ENCODE data around the gene NCAPD2.
"Not testable (repeated sequence)": the region's sequence is repeated elsewhere in the genome, so short reads cannot be mapped to it uniquely, and the experiment has no call there.

Gene NCAPD2

DNA sequence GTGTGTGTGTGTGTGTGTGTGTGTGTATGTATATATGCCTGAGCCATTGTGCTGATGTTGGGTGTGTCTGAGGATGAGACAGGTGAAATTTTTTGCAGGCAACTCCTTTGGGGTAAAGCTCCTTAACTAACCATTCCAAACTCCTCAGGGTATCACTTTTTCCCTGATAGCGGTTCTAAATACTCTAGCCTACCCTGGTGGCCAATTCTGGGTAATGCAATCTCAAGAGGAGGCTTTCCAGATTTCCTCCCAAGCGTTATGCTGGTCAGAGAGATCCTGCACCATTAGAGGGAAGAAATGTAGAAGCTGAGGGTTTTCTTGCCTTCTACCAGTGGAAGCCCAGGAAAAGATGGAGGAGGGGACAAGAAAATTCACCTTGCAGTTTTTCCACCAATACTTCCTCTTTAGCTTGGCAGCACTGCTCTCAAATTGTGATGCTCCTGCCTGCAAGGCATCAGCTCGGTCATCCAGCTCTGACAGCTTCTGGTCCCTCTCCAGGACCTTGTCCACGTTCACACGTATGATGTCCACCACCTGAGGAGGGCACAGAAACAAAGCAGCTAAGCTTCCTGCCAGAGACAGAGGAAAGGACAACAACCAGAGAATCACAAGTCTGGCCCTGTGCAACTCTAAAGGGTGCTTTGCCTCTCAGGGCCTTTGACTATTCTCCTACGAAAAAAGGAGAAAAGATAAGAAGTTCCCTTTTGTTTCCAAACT, 28.3 kb upstream of the NCAPD2 start:
- DNase-seq = peak; percentile 65

DNA sequence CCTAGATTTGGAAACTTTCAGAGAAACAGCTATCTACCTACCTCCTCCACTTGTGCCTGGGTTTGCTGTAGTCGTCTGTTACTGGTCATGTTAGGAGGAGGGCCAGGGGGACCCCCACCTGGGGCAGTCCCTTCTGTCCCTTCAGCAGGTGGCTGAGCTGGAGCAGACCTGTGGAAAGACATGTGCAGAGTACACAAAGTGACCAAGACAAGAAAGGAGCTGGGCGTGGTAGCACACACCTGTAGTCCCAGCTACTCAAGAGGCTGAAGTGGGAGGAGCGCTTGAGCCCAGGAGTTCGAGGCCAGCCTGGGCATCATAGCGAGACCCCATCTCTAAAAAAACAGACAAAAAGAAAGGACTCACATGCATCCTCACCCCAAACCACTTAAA, 27.7 kb upstream of the NCAPD2 start:
- DNase-seq = no peak

- DNase-seq = not testable (repeated sequence)
Measured at GRCh38 chr12:6466751-6467150, 27.2 kb upstream of the NCAPD2 start.

DNA sequence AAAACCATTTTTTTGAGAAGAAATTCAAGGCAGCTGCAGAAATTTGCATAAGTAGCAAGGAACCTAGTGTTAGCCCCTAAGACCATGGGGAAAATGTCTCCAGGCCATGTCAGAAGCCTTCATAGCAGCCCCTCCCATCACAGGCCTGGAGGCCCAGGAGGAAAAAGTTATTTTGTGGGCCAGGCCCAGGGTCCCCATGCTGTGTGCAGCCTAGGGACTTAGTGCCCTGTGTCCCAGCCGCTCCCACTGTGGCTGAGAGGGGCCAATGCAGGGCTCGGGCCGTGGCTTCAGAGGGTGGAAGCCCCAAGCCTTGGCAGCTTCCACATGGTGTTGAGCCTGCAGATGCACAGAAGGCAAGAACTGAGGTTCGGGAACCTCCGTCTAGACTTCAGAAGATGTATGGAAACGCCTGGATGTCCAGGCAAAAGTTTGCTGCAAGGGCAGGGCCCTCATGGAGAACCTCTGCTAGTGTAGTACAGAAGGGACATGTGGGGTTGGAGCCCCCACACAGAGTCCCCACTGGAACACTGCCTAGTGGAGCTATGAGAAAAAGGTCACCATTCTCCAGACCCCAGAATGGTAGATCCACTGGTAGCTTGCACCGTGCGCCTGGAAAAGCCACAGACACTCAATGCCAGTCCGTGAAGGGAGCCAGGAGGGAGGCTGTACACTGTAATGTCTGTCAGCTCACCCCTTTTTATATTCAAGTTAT, 26.2 kb upstream of the NCAPD2 start:
- not testable (repeated sequence) for DNase-seq

- DNase-seq = peak; percentile 51
Measured at GRCh38 chr12:6468283-6468575, 25.7 kb upstream of the NCAPD2 start.

DNA sequence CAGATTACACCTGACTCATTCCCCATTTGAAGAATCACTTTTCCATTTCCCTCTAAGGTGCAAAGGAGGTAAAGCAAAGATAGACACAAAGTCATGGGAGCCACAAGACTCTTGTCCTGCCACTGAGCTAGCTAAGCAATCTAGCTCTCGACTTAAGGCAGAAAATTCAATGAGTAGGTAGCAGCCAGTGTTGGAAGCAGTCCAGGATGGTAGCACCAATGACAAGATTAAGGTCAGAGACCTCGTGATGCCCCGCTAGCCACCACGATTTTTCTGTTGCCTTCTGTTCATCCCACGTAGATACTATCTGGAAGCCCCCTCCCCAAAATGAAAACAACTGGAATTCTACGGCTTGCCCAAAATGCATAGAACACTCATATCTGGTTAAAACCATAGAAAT, 24.8 kb upstream of the NCAPD2 start:
- DNase-seq = no peak

DNA sequence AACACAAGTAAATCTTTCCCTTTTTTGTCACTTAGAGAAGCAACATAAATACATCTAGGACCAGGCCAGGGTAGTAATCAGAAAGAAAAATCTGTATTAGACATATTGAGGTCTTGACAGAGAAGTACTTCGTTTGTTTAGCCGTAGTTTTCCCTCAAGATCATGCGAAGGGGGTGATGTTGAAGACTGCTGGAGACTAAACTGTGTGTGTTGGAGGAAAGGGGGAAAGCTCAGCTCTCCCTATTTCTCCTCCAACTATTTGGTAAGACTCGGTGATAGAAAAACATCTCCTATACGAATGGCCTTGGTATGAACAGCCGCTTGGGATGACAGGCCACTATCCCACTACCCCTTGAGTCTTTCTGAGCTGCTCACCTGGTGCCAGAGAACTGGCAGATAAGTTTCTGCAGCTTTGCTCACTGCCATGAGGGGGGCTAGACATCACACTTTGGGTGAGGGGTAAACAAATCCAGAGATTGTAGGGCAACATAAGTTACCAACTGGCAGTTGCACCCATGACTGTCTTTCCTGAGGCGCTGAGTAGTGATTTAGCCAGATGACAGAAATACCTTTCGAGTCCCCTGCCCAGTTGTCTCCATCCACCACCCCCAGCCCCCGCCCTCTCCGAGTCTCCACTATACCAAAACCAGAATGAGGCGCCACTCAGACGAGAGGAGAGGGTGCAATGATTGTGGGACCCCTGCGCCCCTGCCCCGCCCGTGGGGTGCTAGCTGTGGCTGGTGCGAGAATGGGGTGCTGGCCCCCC, 24.1 kb upstream of the NCAPD2 start:
- no peak for DNase-seq

- DNase-seq = peak; percentile 98
Measured at GRCh38 chr12:6470375-6471163, 23.3 kb upstream of the NCAPD2 start, which contains the start of gene VAMP1. Gene VAMP1 (minus strand): TSS chr12:6470677. CDS start chr12:6470531, 146 bp downstream.

DNA sequence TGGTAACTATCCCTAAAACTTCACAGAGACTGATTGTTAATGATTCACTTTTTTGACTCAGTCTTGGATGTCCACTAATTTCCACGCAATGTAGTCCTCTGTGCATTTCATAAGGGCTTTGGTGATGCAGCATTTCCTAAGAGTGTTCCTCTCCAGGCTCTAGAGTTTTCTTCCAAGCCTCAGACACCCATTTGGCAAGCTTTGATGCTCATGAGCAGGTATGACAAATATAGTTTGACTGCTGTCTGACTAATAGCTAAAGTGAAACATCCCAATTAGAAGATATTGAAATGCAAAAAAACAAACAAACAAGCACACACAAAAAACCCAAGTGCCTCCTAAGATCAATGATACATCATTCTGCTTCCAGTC, 21.9 kb upstream of the NCAPD2 start:
- DNase-seq = peak; percentile 54

DNA sequence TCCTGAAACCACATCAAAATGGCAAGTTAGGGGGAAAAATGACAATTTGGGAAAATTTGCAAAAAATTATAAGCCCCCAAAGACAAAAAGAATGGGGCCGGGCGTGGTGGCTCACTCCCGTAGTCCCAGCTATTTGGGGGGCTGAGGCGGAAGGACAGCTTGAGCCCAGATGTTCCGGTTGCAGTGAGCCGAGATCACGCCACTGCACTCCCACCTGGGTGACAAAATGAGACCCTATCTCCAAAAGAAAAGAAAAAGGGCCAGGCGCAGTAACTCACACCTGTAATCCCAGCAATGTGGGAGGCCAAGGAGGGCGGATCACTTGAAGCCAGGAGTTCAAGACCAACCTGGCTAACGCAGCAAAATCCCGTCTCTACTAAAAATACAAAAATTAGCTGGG, 21.4 kb upstream of the NCAPD2 start:
- no peak for DNase-seq

GRCh38 chr12:6475233-6475975, 18.5 kb upstream of the NCAPD2 start:
- not testable (repeated sequence) for DNase-seq

DNA sequence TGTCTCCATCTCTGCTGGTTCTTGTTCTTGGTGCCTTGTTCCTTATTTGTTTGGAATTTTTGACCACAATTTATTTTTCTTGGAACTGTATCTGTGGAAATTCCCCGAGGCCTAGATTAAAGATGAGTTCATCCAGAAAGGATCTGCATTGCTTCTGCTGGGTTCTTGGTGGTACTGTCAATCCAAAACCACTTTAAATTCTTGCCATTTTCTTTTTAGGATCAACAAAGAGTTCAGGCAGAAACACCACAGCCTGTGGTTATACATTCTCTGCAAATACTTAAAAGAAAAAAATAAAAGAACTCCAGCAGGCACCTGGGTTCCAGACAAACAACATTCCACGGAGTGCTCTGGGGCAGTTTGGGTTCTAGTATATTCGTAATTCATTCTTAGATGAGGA, 17.4 kb upstream of the NCAPD2 start:
- DNase-seq = peak; percentile 68

GRCh38 chr12:6477601-6478377, 16.1 kb upstream of the NCAPD2 start:
- DNase-seq = not testable (repeated sequence)

- no peak for DNase-seq
Measured at GRCh38 chr12:6478416-6478815, 15.5 kb upstream of the NCAPD2 start.

GRCh38 chr12:6488240-6488639, 5.7 kb upstream of the NCAPD2 start:
- no peak for DNase-seq

- DNase-seq = no peak
Measured at GRCh38 chr12:6489449-6489848, 4.5 kb upstream of the NCAPD2 start.

DNA sequence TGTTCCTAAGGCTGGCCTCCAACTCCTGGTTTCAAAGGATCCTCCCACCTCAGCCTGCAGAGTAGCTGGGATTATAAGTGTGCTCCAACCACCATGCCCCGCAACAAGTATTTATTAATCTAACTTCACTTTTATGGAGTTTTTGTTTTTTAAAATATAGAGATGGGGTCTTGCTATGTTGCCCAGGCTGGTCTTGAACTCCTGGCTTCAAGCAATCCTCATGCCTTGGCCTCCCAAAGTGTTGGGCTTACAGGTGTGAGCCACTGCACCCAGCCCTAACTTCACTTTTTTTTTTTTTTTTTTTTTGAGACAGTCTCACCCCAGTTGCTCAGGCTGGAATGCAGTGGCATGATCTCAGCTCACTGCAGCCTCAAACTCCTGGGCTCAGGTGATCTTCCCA, 3.2 kb upstream of the NCAPD2 start:
- not testable (repeated sequence) for DNase-seq

GRCh38 chr12:6492838-6493496, 935 bp upstream of the NCAPD2 start, which contains the start of gene MRPL51:
Gene MRPL51 (minus strand): TSS chr12:6493262. CDS start chr12:6493136, 126 bp downstream.
- DNase-seq = peak; percentile 94

DNA sequence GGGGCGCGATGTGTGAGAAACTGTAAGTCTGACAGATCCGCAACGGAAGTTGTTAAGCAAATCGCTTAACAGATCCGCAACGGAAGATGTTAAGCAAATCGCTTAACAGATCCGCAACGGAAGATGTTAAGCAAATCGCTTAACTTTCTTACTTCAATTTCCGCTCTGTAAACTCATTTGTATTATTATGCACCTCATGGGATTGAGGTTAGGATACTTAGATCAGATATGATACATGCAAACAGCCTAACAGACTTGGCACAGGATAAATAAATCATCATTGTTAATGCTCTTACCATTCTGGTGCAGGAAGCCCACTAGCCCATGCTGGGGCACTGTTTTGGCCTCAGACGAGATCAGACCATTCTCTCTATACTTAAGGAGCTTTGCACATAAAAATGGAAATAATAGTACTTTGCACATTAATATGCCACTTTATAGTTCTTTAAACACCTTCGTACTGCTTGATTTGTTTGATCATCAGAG, 399 bp downstream of the NCAPD2 start:
- no peak for DNase-seq

- peak; percentile 19 for DNase-seq
Measured at GRCh38 chr12:6494968-6495367, 1.1 kb downstream of the NCAPD2 start.

GRCh38 chr12:6497291-6497690, 3.4 kb downstream of the NCAPD2 start:
- not testable (repeated sequence) for DNase-seq

Measured in HCEC 1CT (cell line).